ENCODE data around the gene LY6G5B.

The LY6G5B gene

GRCh38 chr6:31686483-31686882 is 16.7 kb downstream of the LY6G5B start:
- Histone ChIP-seq H3K27ac (no peak overlapping the region), H3K4me3 (no peak overlapping the region)

- H3K4me3 ChIP-seq = no peak overlapping the region
- no peak overlapping the region for H3K27ac ChIP-seq
Measured at GRCh38 chr6:31687321-31687720, 17.5 kb downstream of the LY6G5B start.

- Histone ChIP-seq H3K4me3 (no peak overlapping the region), H3K27ac (no peak overlapping the region)
Measured at GRCh38 chr6:31687860-31688693, 18.3 kb downstream of the LY6G5B start.

GRCh38 chr6:31689249-31690110 is 19.7 kb downstream of the LY6G5B start:
- no peak overlapping the region for H3K4me3 ChIP-seq
- H3K27ac ChIP-seq = no peak overlapping the region

GRCh38 chr6:31690231-31691077 is 20.7 kb downstream of the LY6G5B start:
- H3K4me3 ChIP-seq = no peak overlapping the region
- no peak overlapping the region for H3K27ac ChIP-seq

- Histone ChIP-seq H3K27ac (no peak overlapping the region), H3K4me3 (no peak overlapping the region)
Measured at GRCh38 chr6:31691078-31691463, 21.3 kb downstream of the LY6G5B start.

GRCh38 chr6:31691564-31692108 is 21.9 kb downstream of the LY6G5B start:
- Histone ChIP-seq H3K27ac (no peak overlapping the region), H3K4me3 (no peak overlapping the region)

- no peak overlapping the region for H3K27ac ChIP-seq
Measured at GRCh38 chr6:31692353-31692752, 22.6 kb downstream of the LY6G5B start.

GRCh38 chr6:31692886-31693285 is 23.1 kb downstream of the LY6G5B start:
- Histone ChIP-seq H3K27ac (no peak overlapping the region), H3K4me3 (no peak overlapping the region)

More at GRCh38 chr6:31692353-31692752, 22.6 kb downstream of the LY6G5B start:
- no peak overlapping the region for H3K4me3 ChIP-seq

GRCh38 chr6:31693535-31693934 is 23.8 kb downstream of the LY6G5B start:
- no peak overlapping the region for H3K27ac ChIP-seq
- no peak overlapping the region for H3K4me3 ChIP-seq

GRCh38 chr6:31697555-31697954 is 27.8 kb downstream of the LY6G5B start:
- peak overlapping the region in 2 of 21 experiments; percentile 3 to 16 for H3K27ac ChIP-seq

GRCh38 chr6:31700740-31701401 is 31.1 kb downstream of the LY6G5B start:
- peak overlapping the region in 4 of 21 experiments; percentile 2 to 98 (median 39) for H3K27ac ChIP-seq
- no peak overlapping the region for H3K4me3 ChIP-seq

More at GRCh38 chr6:31697555-31697954, 27.8 kb downstream of the LY6G5B start:
- H3K4me3 ChIP-seq = no peak overlapping the region

- Histone ChIP-seq H3K4me3 (peak overlapping the region; percentile 58 to 83 (median 74)), H3K27ac (peak overlapping the region in 20 of 21 experiments; percentile 85 to 99 (median 98))
Measured at GRCh38 chr6:31701666-31702404, 32.1 kb downstream of the LY6G5B start.

- Histone ChIP-seq H3K4me3 (peak overlapping the region; percentile 58 to 83 (median 74)), H3K27ac (peak overlapping the region; percentile 43 to 99 (median 97))
Measured at GRCh38 chr6:31702405-31702818, 32.6 kb downstream of the LY6G5B start.

- peak within 1 kb of the TSS; percentile 43 to 99 (median 97) for H3K27ac ChIP-seq
- peak within 1 kb of the TSS; percentile 58 to 83 (median 74) for H3K4me3 ChIP-seq
Measured at GRCh38 chr6:31702819-31703716, 33.3 kb downstream of the LY6G5B start, which contains the start of gene ABHD16A. ABHD16A (minus strand) TSS chr6:31703324; CDS start chr6:31703281, 43 bp downstream.

- H3K27ac ChIP-seq = no peak overlapping the region
- H3K4me3 ChIP-seq = no peak overlapping the region
Measured at GRCh38 chr6:31705931-31706330, 36.2 kb downstream of the LY6G5B start.

- Histone ChIP-seq H3K27ac (no peak within 1 kb of the TSS), H3K4me3 (no peak within 1 kb of the TSS)
Measured at GRCh38 chr6:31706599-31706998, 36.8 kb downstream of the LY6G5B start, which contains the start of gene LY6G6F. LY6G6F (plus strand) TSS chr6:31706866; CDS start chr6:31706907, 41 bp downstream.

Measured in skin epidermis (tissue), 12 donors.